HG03060 (cell line): ENCODE results near the gene OR5H1.
"Not testable (repeated sequence)": the region's sequence is repeated elsewhere in the genome, so short reads cannot be mapped to it uniquely, and the experiment has no call there.

Source experiments
- ATAC-seq: cut with Tn5 transposase; IDR thresholded peaks from one replicate; pipeline ENCODE4 v1.9.1; 2021; ENCODE audit warnings: low read depth, moderate number of reproducible peaks; ENCODE audit not compliant: unreplicated experiment

OR5H1 gene

DNA sequence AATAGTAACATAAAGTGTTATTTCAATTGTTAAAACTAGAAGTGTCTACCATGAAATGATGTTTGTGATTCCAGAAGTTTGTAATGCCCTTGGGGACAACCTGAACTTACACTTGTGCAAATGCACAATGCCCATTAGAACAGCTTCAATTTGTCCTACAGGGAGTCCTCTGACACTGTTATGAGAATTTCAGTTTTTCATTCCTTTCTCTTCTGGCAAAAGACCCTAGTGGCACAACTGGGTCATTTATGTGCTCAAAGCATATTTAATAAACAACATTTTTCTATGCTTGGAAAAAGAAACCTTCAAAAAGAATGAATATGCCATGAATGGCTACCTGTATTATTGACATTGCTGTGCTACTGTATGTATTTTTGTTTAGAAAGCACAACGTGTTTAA is at the start of gene OR5H1:
TSS of gene OR5H1 (plus strand) at position 301 of the 400 bp plus-strand sequence. CDS start 1,977 bp downstream, outside the sequence.
- ATAC-seq = no peak

GRCh38 chr3:98086873-98087272 is 43.6 kb upstream of the OR5H1 start, which contains the start of gene OR5AC2:
Gene OR5AC2 (plus strand): TSS chr3:98087173. CDS start chr3:98087173, 0 bp downstream.
- no peak for ATAC-seq

- ATAC-seq = no peak
Measured at GRCh38 chr3:98095882-98096281, 34.6 kb upstream of the OR5H1 start.

DNA sequence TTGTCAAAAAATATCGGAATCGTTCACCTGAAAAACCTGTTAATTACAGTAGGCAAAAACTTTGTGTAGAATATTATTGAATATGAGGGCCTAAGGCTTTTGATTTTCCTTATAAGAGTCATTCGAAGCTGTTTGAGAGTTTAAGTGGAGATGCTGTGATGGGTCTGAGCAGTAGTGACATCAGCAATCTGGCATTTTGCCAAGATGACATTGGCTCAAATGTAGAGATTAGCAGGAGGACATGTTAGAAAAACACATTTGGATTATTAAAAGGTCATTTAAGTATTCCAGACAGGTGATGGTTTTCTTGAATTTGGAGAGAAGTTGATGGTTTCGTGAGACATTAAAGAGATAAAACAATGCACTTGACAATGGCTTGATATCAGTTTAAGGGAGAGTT is 30.7 kb upstream of the OR5H1 start:
- no peak for ATAC-seq

DNA sequence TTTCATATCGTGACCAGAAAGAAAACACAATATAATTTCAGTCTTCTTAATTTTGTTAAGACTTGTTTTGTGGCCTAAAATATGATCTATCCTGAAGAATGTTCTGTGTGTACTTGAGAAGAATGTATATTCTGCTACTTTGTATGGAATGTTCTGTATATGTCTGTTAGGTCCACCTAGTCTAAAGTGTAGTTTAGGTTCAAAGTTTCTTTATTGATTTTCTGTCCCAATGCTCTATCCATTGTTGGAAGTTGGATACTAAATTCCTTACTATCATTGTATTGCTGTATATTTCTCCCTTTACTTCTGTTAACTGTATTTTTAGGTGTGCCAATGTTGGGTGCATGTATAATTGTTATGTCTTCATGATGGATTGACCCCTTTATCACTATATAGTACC is 22.4 kb upstream of the OR5H1 start:
- ATAC-seq = no peak

DNA sequence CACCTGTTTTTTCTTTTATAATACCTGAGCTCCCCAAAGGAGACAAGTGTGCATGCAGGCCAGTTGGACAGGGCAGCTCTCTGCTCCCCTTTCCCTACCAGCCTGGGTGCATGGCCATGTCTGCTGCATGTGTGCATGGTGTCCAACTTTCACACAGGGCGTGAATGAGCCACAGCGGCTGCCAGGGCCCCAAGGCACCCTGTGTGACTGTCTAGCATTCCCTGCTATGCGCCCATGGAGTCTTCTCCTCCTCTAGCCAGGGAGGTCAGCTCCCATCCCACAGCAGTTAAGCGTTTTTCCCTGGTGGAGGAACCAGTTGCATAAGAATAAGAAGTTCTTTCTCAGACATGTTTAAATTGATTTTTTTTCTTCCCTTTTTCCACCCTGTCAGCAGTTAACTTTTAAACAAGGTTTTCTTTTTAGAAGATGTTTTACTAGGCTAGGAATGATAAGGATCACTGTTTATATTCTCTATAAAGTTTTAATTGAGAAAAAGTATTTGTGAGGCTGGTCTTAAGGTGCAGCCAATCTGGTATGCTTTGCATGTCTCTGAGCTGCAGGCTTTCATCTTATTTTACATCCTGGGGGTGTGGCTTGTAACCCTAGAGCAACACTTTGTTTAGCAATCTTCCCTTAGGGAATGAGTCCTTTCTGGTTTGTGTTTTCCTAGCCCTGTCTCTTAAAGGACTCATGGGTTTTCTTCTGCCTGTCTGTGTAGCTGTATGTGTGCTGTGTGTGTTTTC is 20.5 kb upstream of the OR5H1 start:
- no peak for ATAC-seq

DNA sequence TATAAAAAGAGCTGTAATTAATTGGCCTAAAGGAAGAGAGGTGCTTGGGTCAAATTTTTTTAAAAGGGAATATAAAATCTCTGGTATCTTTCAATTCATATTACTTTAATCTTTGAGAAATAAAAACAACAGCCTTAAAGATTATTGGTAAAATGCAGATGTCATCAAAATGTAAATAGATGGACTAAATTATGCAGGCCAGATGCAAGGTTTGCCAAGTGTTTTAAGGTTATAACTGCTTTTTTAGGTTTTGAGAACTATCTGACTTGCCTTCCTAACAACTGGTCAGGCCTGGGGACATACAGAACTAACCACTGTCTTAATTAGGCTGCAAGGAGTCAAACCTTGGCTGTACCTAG is 20.0 kb upstream of the OR5H1 start:
- ATAC-seq = no peak

GRCh38 chr3:98114264-98114663 is 16.3 kb upstream of the OR5H1 start:
- ATAC-seq = no peak

GRCh38 chr3:98115717-98116116 is 14.8 kb upstream of the OR5H1 start:
- no peak for ATAC-seq

DNA sequence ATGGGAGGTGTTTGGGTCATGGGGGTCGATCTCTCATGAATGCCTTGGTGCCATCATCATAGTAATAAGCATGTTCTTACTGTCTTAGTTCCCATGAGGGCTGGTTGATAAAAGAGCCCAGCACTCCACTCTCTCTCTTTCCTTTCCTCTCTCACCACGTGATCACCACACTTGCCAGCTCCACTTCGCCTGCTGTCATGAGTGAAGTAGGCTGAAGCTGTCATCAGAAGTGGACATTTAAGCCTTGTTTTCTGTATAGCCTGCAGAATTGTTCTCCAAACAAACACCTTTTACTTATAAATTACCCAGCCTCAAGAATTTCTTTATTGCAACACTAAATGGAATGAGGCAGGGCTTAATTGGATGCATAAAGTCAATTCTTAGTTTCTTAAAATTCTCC is 6.1 kb downstream of the OR5H1 start:
- no peak for ATAC-seq

- not testable (repeated sequence) for ATAC-seq
Measured at GRCh38 chr3:98137826-98138557, 7.5 kb downstream of the OR5H1 start.

DNA sequence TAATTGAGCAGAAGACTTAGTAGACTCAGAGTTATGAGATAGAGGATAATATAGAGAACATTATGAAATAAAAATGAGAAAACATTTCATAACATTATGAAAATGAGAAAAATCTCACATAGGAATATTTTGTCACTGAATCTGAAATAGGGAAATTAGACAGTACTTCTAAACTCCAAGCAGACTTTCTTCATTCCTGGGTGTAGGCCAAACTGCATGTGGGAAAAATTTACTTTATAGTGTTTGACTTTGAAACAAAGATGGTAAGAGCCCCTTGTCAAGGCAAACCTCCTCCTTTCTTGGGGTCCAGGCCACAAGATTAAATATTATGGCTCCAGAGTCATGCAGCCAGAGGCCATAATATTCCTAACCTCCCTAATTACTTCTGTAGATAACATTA is 10.0 kb downstream of the OR5H1 start:
- ATAC-seq = no peak

- no peak for ATAC-seq
Measured at GRCh38 chr3:98147179-98147578, 16.7 kb downstream of the OR5H1 start, which contains the start of gene OR5H14. Gene OR5H14 (plus strand): TSS chr3:98147479. CDS start chr3:98149386, 1,907 bp downstream.

DNA sequence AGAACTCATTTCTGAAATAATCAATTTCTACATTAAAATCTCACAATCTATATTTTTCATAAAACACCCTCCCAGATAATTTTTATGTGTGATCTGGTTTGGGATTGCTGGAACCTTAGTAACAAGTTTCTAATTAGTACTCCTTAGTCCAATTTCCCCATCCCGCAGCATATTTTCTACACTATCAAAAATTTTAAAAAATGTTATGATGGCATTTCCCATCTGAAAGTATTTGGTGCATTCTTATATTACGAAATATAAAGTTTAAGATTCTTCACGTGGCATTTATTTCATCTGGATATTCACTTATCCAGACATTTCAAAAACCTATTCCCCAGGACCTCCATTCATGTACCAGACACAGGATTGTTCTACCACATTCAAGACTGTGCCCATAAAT is 18.2 kb downstream of the OR5H1 start:
- no peak for ATAC-seq

DNA sequence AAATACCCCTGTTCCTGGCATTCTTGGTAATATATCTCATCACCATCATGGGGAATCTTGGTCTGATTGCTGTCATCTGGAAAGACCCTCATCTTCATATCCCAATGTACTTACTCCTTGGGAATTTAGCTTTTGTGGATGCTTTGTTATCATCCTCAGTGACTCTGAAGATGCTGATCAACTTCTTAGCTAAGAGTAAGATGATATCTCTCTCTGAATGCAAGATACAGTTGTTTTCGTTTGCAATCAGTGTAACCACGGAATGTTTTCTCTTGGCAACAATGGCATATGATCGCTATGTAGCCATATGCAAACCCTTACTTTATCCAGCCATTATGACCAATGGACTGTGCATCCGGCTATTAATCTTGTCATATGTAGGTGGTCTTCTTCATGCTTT is 18.9 kb downstream of the OR5H1 start:
- ATAC-seq = not testable (repeated sequence)

GRCh38 chr3:98151241-98151640 is 20.7 kb downstream of the OR5H1 start:
- ATAC-seq = no peak

GRCh38 chr3:98166396-98166795 is 35.9 kb downstream of the OR5H1 start, which contains the start of gene OR5H15:
Gene OR5H15 (plus strand): TSS chr3:98166696. CDS start chr3:98168700, 2,004 bp downstream.
- no peak for ATAC-seq

DNA sequence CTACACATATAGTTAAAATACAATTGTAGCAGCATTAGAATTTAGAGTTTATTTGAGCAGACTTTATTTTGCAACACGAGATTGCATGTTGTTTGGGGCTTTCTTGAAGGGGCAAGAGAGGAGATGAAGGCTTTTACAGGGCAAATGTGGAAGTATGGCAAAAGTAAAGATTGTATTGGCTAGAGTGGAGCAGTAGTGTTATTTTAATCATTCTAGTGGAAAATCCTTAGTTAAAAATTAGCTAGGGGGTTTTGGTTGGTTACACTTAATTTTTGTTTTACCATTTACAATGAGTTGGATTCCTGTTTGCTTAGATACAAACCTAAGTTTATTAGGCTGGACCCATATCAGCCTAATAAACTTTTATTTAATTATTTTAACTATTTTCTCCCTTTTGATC is 40.5 kb downstream of the OR5H1 start:
- ATAC-seq = no peak

- ATAC-seq = no peak
Measured at GRCh38 chr3:98172621-98173020, 42.1 kb downstream of the OR5H1 start.

DNA sequence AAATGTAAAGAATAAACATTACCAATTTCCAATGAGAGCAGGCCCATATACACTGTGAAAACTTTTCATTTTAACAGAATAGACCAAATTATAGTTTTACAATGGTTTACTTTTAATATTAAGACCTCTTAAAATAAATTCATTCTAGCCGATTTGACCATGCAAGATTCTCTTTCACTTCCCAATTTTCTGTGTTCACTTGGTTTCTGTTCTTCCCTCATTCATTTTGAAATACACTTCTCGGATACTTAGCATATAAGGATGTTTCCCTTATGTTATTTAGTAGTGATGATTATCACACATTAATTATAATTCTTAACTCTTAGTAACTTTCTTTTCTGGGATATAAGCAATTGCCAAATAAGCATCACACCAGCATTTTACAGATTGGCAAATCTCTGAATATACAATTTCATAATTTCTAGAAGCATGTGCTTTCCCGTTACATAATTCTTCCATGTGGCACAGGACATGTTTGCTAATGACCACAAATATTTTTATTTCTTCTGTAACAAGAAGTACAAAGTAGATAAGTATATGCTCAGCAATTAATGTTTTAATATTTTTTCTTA is 49.9 kb downstream of the OR5H1 start:
- ATAC-seq = no peak

DNA sequence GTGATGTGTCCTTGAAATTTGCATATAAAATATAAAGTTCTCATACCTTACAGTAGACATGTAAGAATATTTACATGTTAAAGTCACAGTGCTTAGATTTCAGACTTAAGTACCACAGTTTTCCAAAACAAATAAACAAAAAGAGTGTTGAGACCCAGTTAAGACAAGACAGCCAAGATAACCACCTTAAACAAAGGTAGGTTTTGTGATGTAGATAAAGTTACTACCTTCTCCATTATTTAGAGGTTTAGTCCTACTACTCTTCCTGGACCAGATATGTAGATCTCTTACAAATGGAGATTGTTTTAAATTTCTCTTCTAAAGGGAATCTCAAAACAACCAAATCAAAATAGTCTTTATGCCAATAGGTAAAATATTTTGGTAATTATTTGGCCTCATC is 51.7 kb downstream of the OR5H1 start:
- ATAC-seq = no peak
